Neural cell (in vitro differentiated cells): ENCODE data around the gene HOXB1. TPM values are rescaled to one million over a fixed set of nuclear protein-coding genes. Genes with fewer than 3 reads are reported as not detected.

Source experiments
- H2AFZ ChIP-seq: fragments of 200-600, 300-800 bp; sonication (generic), shearing (Covaris generic); 2 replicates; pipeline ENCODE4 v1.6.0; 2014; ENCODE audit warnings: low read depth, mild to moderate bottlenecking, antibody characterized with exemption, low read length, moderate library complexity
- H3F3A ChIP-seq: fragments of 200-600 bp; shearing (Covaris generic); 2 replicates; pipeline ENCODE4 v1.6.1; 2016; ENCODE audit warnings: mild to moderate bottlenecking, moderate library complexity, mixed read lengths, antibody characterized with exemption, low read length; ENCODE audit not compliant: insufficient read depth, poor library complexity, severe bottlenecking
- H3K27ac ChIP-seq: fragments of 200-600, 300-800 bp; sonication (generic), shearing (Covaris generic); 2 replicates; pipeline ENCODE4 v1.5.1; 2014; ENCODE audit warnings: mild to moderate bottlenecking, low read length, moderate library complexity
- H3K27me3 ChIP-seq: fragments of 300-800, 200-600 bp; sonication (generic), shearing (Covaris generic); 2 replicates; pipeline ENCODE4 v1.6.0; 2014; ENCODE audit warnings: mild to moderate bottlenecking, low read depth, low read length, moderate library complexity; ENCODE audit not compliant: insufficient read depth
- H3K36me3 ChIP-seq: fragments of 300-800, 200-600 bp; sonication (generic), shearing (Covaris generic); 2 replicates; pipeline ENCODE4 v1.5.1; 2014; ENCODE audit warnings: mild to moderate bottlenecking, antibody characterized with exemption, low read length, moderate library complexity; ENCODE audit not compliant: insufficient read depth
- H3K4me2 ChIP-seq: fragments of 300-800, 200-600 bp; sonication (generic), shearing (Covaris generic); 2 replicates; pipeline ENCODE4 v1.6.0; 2014; ENCODE audit warnings: mild to moderate bottlenecking, low read length
- H3K4me3 ChIP-seq: fragments of 300-800, 200-600 bp; sonication (generic), shearing (Covaris generic); 2 replicates; pipeline ENCODE4 v1.5.1; 2014; ENCODE audit warnings: mild to moderate bottlenecking, low read length, moderate library complexity
- H3K79me2 ChIP-seq: fragments of 200-600 bp; shearing (Covaris generic); replicated peaks from 2 replicates; pipeline ENCODE4 v1.6.0; 2014; ENCODE audit warnings: mild to moderate bottlenecking, low read length, moderate library complexity; ENCODE audit not compliant: insufficient read depth
- H3K9ac ChIP-seq: fragments of 300-800, 200-600 bp; sonication (generic), shearing (Covaris generic); 2 replicates; pipeline ENCODE4 v1.6.1; 2016; ENCODE audit warnings: mild to moderate bottlenecking, low read length, mixed read lengths
- H3K9me2 ChIP-seq: fragments of 200-600 bp; shearing (Covaris generic); 2 replicates; pipeline ENCODE4 v1.6.1; 2016; ENCODE audit warnings: mild to moderate bottlenecking, low read length, mixed read lengths; ENCODE audit not compliant: insufficient read depth
- H3K9me3 ChIP-seq: fragments of 200-600, 300-800 bp; sonication (generic), shearing (Covaris generic); 2 replicates; pipeline ENCODE4 v1.6.1; 2016; ENCODE audit warnings: mild to moderate bottlenecking, mixed run types, low read length, moderate library complexity, mixed read lengths
- H4K20me1 ChIP-seq: fragments of 200-600 bp; shearing (Covaris generic); 2 replicates; pipeline ENCODE4 v1.6.1; 2016; ENCODE audit warnings: mild to moderate bottlenecking, mixed run types; ENCODE audit not compliant: insufficient read depth
- CTCF ChIP-seq: fragments of 450-650 bp; IDR thresholded peaks from 2 replicates; pipeline ENCODE4 v1.5.1; 2014; ENCODE audit warnings: antibody characterized with exemption, mild to moderate bottlenecking, moderate library complexity; ENCODE audit not compliant: poor library complexity, severe bottlenecking
- EP300 ChIP-seq: fragments of 450-650 bp; conservative IDR thresholded peaks from 2 replicates; pipeline ENCODE4 v1.6.1; 2014; ENCODE audit warnings: antibody characterized with exemption, mild to moderate bottlenecking, moderate library complexity; ENCODE audit not compliant: poor library complexity, severe bottlenecking
- EZH2 ChIP-seq: fragments of 200-600, 300-800 bp; shearing (Covaris generic), sonication (generic); IDR thresholded peaks from 2 replicates; pipeline ENCODE4 v1.6.1; 2014; ENCODE audit warnings: antibody characterized with exemption, low read length, borderline replicate concordance, mild to moderate bottlenecking; ENCODE audit not compliant: insufficient read depth, poor library complexity, severe bottlenecking
- MXI1 ChIP-seq: fragments of 450-650 bp; conservative IDR thresholded peaks from 2 replicates; pipeline ENCODE4 v1.6.1; 2014; ENCODE audit warnings: antibody characterized with exemption, mild to moderate bottlenecking; ENCODE audit not compliant: poor library complexity, severe bottlenecking
- POLR2AphosphoS5 ChIP-seq: IDR thresholded peaks from 2 replicates; pipeline ENCODE4 v1.6.1; 2012
- RAD21 ChIP-seq: fragments of 450-650 bp; conservative IDR thresholded peaks from 2 replicates; pipeline ENCODE4 v1.6.1; 2014; ENCODE audit warnings: antibody characterized with exemption, mild to moderate bottlenecking, moderate library complexity
- REST ChIP-seq: IDR thresholded peaks from 2 replicates; pipeline ENCODE4 v1.6.1; 2012; ENCODE audit warnings: borderline replicate concordance
- SMC3 ChIP-seq: fragments of 450-650 bp; conservative IDR thresholded peaks from 2 replicates; pipeline ENCODE4 v1.6.1; 2014; ENCODE audit warnings: antibody characterized with exemption, mild to moderate bottlenecking, moderate library complexity; ENCODE audit not compliant: poor library complexity
- TAF1 ChIP-seq: IDR thresholded peaks from 2 replicates; pipeline ENCODE4 v1.6.1; 2012; ENCODE audit warnings: low read depth
- polyA plus RNA-seq: library from polyadenylated mRNA; depleted of rRNA; stranded (reverse); fragments of >200 nt; gene quantifications from 2 replicates; pipeline ENCODE4 v1.2.3, GENCODE V29; 2014

HOXB1 gene
- polyA plus RNA-seq, 1 donor from 2014 or later, result not detected

DNA sequence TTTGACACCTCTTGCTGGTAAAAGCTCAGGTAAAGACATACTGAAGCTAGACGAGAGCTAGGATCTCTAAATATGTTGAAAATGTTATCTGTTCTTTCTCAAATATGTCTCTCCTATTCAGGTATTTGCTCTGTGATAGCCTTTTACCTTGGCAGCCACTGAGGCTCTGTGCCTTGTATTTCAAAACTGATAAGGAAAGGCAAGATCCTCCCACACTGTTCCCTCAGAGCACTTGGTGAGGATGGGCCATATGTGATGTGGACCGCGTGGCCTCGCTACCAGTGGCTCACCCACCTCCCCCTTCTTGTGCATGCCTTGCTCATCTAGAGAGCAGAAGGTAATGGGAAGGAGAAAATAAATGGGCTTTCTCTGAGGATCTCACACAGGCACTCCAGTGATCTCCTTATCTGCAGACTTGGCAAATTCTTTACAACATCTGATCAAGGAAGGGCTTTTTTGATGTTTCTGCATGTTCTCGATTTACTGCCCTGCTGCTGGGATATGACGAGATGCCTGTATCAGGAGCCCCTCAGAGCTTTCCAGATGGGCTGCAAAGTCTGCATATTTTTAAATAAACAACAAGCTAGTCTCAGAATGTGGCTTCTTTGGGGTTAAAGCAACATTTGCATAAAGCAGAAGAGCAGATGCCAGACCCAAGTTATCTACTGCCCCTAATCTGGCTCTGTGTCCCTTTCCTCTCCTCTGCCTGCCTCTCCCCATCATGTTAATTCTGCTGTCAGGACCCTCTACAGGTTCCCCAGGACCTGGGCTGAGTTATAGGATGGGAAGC lies 16.9 kb downstream of the HOXB1 start:
- Histone ChIP-seq H3K9me3 (no peaks in the 10 kb centered on the region), H4K20me1 (no peaks in the 10 kb centered on the region), H3K4me2 (no peak overlapping the region), H3K36me3 (no peaks in the 10 kb centered on the region), H3K27ac (no peak overlapping the region), H3K27me3 (peaks cover 64% of the 10 kb centered on the region), H3K9ac (no peak overlapping the region), H3K4me3 (no peak overlapping the region), H3K79me2 (no peaks in the 10 kb centered on the region), H3F3A (no peaks in the 10 kb centered on the region), H3K9me2 (no peaks in the 10 kb centered on the region), H2AFZ (no peak overlapping the region)
- TF ChIP-seq RAD21, result no peak
- TF ChIP-seq SMC3, result no peak
- TF ChIP-seq POLR2AphosphoS5, result no peak
- no peak for TF ChIP-seq CTCF
- TF ChIP-seq MXI1, result no peak
- no peak for TF ChIP-seq EP300
- TF ChIP-seq TAF1, result no peak
- no peak for TF ChIP-seq EZH2
- no peak for TF ChIP-seq REST

- Histone ChIP-seq H3K79me2 (no peaks in the 10 kb centered on the region), H3K9me3 (no peaks in the 10 kb centered on the region), H2AFZ (no peak overlapping the region), H3F3A (no peaks in the 10 kb centered on the region), H3K27me3 (peaks cover 62% of the 10 kb centered on the region), H3K4me2 (no peak overlapping the region), H3K4me3 (no peak overlapping the region), H3K9ac (no peak overlapping the region), H3K36me3 (no peaks in the 10 kb centered on the region), H3K9me2 (no peaks in the 10 kb centered on the region), H4K20me1 (no peaks in the 10 kb centered on the region), H3K27ac (no peak overlapping the region)
- TF ChIP-seq SMC3 (no peak), CTCF (no peak), MXI1 (no peak), POLR2AphosphoS5 (no peak), EZH2 (no peak), EP300 (no peak), TAF1 (no peak), RAD21 (no peak), REST (no peak)
Measured at GRCh38 chr17:48513097-48513496, 17.7 kb downstream of the HOXB1 start.
